Measurements from ENCODE around the gene PMEL. TPM values are rescaled to one million over a fixed set of nuclear protein-coding genes. Genes with fewer than 3 reads are reported as not detected.
"Not testable (repeated sequence)": the region's sequence is repeated elsewhere in the genome, so short reads cannot be mapped to it uniquely, and the experiment has no call there.

The PMEL gene
- total RNA-seq (2014; rRNA removed; shearing (Covaris generic); ENCODE audit: low replicate concordance) = 2.0 TPM in 1 of 2 replicates, not detected in the other

DNA sequence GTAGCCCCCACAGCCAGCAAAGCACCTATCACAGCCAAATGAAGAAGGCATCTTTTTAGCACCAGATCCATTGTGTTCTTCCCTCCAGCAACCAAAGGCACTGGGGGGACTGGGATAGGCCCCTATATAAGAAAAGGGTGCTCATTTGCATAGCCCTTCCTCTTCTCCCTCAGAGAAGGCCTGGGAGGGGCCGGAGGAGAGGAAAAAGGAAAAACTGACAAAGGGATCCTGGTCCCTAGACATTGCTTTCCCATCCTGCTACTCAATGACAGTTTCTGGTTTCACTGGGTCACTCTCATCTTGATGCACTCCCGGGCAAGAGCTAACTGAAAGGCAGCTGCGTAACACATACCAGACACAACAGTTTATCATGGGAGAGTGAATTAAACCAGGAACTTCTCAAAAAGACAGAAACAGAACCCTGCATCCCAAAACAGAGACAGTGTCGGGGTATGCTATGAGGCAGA is at the start of gene PMEL:
Gene PMEL, minus strand, starts transcription at position 102 of the 467 bp plus-strand sequence. Its CDS starts 31 bp downstream, at position 71.
- H3K4me3 ChIP-seq = peak within 1 kb of the TSS; percentile 86
- 0 out of 2 replicates have a peak, but pooled peaks cover 3% of the 10 kb centered on the region for H3K9me3 ChIP-seq
- no peak for DNase-seq

DNA sequence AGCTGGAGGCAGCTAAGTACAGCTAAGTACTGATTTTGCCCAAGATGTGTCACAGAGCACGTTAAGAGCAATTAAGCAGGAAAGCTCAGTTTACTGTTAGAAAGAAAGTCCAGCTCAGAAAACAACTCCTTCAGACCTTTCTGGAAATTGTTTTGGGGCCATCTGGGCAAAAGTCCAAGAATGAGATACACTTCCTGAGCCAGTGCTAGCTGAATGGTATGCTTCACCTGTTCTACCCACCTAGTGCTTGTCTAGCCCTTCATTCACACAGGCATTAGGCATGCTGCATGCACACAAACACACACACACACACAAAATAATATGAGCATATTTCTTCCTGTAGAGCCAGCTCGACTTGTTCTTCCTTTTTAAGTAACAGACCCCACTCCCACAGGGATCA is 48.4 kb upstream of the PMEL start:
- no peaks in the 10 kb centered on the region for H3K9me3 ChIP-seq
- H3K27me3 ChIP-seq = no peaks in the 10 kb centered on the region
- no peak overlapping the region for H3K4me3 ChIP-seq
- no peak for DNase-seq
- H3K36me3 ChIP-seq = no peaks in the 10 kb centered on the region

More for the DNA sequence above, at the start of gene PMEL:
- peaks cover 27% of the 10 kb centered on the region for H3K36me3 ChIP-seq
- no peaks in the 10 kb centered on the region for H3K27me3 ChIP-seq

DNA sequence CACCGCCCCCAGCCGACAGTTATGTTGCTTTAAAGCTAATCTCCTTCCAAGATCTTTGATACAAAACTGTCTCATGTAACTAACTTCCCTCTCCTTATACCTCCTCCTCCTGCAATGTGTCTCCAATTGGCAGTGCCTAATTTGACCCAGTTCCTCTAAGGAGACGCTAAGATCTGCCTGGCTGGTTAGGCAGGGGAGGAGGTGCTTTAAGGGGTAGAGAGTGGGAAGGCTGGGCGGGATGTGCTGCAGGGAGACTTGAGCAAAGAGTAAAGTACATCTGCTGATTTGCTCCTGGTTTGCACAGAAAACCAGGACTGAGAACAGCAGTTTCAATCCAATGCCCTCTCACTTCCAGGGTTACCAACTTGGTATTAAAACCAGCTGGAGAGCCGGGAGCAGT is 47.6 kb upstream of the PMEL start:
- H3K4me3 ChIP-seq = no peak overlapping the region
- H3K36me3 ChIP-seq = no peaks in the 10 kb centered on the region
- no peak for DNase-seq
- H3K27me3 ChIP-seq = no peaks in the 10 kb centered on the region
- H3K9me3 ChIP-seq = no peaks in the 10 kb centered on the region

DNA sequence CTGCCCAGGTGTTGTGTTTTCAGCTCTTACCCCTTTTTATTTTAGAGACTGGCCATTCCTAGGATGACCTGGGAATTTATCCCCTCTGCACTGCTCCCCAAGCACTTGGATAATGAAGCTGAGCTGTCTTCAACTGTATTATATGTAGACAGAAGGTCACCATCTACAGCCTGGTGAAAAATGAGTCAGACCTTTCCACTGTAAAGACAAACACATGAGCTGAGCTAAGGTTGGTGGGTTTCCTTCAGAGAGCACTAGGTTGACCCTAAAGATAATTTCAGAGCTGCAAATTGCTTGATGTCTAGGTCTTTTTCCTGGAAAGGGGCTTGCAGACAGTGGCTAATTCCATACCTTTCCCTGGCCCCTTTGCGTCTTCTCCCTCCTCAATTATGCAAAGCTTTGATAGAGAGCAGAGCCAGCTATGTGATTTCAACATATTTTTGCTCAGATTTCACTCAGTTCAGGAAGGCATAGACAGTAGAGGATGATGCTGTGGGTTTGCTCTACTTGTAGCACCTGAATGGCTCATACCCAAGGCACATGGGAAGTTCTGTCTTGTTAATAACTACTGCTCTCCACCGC is 45.8 kb upstream of the PMEL start:
- no peaks in the 10 kb centered on the region for H3K27me3 ChIP-seq
- no peak for DNase-seq
- no peak overlapping the region for H3K4me3 ChIP-seq
- no peaks in the 10 kb centered on the region for H3K9me3 ChIP-seq
- H3K36me3 ChIP-seq = no peaks in the 10 kb centered on the region

DNA sequence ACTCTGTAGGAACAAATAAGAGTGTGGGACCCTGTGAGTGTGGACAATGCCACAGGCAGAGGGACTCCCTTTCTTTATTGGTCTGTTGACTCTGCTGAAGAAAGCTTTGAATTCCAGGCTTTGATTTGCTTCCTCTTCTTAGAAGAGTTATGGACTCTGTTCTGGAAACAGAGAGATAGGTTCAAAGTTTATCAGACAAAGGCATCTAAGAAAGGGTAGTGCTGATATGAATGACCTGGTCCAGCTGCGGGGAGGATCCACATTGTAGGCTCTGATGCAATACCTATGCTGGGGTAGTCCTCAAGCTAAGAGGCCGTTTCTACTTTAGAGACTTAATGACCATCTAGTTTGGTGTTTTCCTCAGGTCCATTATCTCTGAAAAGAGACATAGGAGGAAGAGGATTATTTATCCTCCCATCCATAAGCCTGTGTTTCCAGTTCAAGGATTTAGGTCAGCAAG is 44.3 kb upstream of the PMEL start:
- Histone ChIP-seq H3K4me3 (no peak overlapping the region), H3K27me3 (no peaks in the 10 kb centered on the region)
- DNase-seq = no peak

DNA sequence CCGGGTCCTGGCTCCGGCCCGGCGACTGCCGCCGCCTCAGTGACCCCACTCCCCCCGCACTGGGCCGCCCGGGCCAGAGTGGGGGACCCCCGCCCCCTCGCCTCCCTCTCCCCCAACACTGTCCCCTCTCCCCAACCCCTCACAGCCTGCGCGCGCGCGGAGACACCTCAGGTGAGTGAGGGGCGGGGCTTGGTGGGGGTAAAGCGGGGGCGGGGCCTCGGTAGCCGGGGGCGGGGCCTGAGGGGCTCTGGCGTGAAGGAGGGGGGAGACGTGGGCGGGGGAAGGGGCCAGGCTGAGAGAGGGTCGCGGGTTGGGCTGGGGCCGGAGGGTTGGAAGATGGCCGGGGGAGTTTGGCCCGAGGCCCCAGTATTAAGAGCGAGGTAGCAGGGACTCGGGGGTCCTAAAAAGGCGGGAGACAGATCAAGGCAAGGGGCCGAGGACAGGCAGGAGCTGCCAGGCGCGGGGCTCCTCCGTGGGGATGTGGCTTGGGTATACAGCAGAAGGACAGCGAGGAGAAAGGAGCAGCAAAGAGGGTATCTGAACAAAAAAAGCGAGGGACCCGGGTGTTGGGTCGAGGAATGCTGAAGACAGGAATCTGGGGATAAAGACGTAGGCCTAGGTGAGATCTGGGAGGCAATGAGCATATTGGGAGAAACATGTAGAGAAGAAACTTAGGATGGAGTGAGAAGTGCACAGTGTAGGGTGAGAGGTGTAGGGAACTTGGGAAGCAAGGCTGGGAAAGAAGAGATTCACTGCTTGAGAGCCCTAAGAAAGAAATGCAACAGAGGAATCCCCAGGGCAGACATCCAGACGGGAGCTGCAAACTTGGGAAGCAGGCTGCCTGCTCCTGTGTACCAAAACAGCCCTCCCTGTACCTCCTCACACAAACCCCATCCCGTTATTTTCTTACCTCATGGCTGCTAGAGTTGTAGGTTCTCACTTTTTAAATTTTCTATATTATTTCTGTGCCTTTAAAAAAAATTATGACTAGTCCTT is 42.0 kb upstream of the PMEL start:
- DNase-seq = no peak
- H3K36me3 ChIP-seq = no peaks in the 10 kb centered on the region
- H3K4me3 ChIP-seq = peak overlapping the region; percentile 47
- H3K9me3 ChIP-seq = no peaks in the 10 kb centered on the region
- H3K27me3 ChIP-seq = no peaks in the 10 kb centered on the region

More for the DNA sequence above, 44.3 kb upstream of the PMEL start:
- Histone ChIP-seq H3K36me3 (no peaks in the 10 kb centered on the region), H3K9me3 (no peaks in the 10 kb centered on the region)

DNA sequence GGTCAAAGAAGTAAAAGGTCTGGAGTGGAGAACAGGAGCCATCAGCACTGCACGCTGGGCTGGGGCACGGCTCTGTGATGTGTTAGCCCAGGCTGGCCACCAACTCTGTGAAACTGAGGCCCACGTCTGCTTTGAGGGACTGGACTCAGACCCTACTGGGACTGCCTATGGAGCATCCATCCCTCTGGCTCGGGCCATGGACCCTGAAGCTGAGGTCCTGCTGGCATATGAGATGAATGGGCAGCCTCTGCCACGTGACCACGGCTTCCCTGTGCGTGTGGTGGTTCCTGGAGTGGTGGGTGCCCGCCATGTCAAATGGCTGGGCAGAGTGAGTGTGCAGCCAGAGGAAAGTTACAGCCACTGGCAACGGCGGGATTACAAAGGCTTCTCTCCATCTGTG is 38.4 kb upstream of the PMEL start:
- DNase-seq = no peak
- Histone ChIP-seq H3K27me3 (no peaks in the 10 kb centered on the region), H3K9me3 (no peaks in the 10 kb centered on the region), H3K4me3 (no peak overlapping the region), H3K36me3 (no peaks in the 10 kb centered on the region)

DNA sequence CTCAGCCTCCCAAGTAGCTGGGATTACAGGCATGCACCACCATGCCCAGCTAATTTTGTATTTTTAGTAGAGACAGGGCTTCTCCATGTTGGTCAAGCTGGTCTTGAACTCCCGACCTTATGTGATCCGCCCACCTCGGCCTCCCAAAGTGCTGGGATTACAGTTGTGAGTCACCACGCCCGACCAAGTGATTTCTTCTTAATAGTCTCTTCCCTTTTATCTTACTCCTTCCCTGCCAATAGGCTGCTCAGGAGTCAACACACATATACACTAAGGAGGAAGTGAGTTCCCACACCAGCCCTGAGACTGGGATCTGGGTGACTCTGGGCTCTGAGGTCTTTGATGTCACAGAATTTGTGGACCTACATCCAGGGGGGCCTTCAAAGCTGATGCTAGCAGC is 37.5 kb upstream of the PMEL start:
- H3K4me3 ChIP-seq, H3K27me3 ChIP-seq, H3K9me3 ChIP-seq, H3K36me3 ChIP-seq, DNase-seq: not testable (repeated sequence)

DNA sequence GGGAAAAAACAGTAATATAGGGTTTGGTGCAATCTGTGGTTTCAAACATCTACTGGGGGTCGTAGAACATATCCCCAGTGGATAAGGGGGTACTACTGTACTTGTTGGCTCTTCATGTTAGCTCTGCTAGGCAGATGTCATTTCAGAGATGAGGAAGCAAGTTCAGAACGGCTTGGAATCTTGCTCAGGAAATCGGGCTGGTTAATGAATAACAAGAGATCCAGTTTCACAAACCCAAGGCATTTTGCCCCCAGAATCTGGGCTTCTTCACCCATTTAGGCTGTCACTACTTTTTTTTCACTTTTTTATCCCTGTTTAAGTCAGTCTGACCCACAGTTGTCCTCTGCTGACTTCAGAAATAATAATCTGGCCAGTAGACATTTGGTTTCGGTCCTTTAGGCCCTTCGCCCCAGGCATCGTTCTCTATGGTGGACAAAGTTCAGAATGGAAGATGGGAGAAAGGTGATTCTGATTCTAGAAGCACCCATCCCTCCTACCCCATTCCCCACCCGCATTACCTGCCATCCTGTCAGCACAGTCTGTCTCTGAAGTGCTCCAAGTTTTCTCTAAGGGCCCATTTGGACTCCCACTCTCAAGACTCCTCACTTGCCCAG is 35.8 kb upstream of the PMEL start:
- no peak for DNase-seq
- no peaks in the 10 kb centered on the region for H3K36me3 ChIP-seq
- H3K27me3 ChIP-seq = no peaks in the 10 kb centered on the region
- no peak overlapping the region for H3K4me3 ChIP-seq
- no peaks in the 10 kb centered on the region for H3K9me3 ChIP-seq

DNA sequence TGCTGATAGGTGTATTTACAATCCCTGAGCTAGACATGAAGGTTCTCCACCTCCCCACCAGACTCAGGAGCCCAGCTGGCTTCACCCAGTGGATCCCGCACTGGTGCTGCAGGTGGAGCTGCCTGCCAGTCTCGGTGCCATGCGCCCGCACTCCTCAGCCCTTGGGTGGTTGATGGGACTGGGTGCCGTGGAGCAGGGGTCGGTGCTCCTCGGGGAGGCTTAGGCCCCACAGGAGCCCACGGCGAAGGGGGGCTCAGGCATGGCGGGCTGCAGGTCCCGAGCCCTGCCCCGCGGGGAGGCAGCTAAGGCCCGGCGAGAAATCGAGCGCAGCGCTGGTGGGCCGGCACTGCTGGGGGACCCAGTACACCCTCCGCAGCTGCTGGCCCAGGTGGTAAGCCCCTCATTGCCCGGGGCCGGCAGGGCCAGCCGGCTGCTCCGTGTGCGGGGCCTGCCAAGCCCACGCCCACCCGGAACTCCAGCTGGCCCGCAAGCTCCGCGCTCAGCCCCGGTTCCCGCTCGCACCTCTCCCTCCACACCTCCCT is 34.2 kb upstream of the PMEL start:
- DNase-seq, H3K4me3 ChIP-seq, H3K36me3 ChIP-seq, H3K9me3 ChIP-seq, H3K27me3 ChIP-seq: not testable (repeated sequence)

DNA sequence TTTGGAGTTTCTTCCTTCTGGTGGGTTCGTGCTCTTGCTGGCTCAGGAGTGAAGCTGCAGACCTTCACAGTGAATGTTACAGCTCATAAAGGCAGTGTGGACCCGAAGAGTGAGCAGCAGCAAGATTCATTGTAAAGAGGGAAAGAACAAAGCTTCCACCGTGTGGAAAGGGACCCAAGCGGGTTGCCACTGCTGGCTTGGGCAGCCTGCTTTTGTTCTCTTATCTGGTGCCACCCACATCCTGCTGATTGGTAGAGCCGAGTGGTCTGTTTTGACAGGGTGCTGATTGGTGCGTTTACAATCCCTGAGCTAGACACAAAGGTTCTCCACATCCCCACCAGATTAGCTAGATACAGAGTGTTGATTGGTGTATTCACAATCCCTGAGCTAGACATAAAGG is 33.7 kb upstream of the PMEL start:
- not testable (repeated sequence) for H3K36me3 ChIP-seq, H3K9me3 ChIP-seq, H3K27me3 ChIP-seq, DNase-seq, H3K4me3 ChIP-seq

DNA sequence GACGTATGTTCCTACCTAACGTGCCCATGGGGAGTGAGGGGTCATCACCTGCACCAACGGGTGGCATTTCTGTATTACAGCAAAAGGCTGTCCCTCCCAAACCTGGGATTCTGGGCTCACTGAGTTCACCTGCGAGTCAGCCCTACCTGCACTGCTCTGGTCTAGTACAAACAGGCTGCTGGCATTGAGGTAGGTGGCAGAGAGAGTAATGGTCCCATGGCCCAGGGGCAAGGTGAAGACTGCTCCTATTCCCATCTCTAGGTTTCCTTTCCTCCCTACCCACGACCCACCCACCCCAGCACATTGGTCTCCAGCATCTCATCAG is 31.7 kb upstream of the PMEL start:
- Histone ChIP-seq H3K27me3 (no peaks in the 10 kb centered on the region), H3K4me3 (peak overlapping the region; percentile 70), H3K36me3 (peaks cover 12% of the 10 kb centered on the region), H3K9me3 (no peaks in the 10 kb centered on the region)
- no peak for DNase-seq

DNA sequence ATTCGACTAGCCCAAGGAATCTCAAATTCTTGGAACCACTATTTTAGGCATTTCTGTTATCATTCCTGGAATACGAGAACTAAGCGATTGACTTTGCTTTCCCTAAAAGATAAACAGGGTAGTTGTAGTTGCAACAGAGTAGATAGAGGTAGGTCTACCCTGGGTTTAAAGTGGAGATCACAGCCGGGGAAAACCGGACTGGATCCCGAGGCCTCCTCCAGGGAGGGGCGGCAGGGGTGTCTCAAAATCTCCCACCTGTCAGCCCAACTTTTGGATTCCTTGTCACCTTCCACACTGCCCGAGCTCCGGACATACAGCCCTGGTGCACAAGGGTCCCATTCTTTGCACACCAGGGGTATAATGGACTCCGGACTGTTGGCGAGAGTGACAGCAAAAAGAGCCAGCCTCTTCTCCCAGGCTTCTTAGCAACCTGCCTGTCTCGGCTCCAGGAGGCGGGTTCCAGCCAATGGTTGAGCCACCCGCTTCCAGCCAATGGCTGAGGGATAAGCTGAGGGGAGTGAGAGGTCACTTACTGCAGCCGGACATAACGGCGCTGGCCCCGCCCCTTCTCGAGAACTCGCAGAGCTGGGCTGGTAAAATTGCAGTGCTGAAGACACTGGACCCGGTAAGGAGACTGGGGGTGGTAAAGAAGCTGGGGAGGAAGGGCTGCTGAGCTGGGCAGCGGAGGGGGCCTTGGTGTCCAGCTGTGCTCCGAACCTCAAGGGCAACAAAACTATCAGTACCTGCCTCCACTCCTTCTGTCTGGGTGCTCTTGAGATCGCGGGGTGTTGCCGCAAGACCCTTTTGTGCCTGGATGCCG is 31.1 kb upstream of the PMEL start, which contains the start of gene SUOX:
Gene SUOX, plus strand, starts transcription at position 562 of the 820 bp plus-strand sequence. CDS start 4,946 bp downstream, outside the sequence.
- Histone ChIP-seq H3K9me3 (no peaks in the 10 kb centered on the region), H3K27me3 (no peaks in the 10 kb centered on the region), H3K36me3 (peaks cover 18% of the 10 kb centered on the region), H3K4me3 (peak within 1 kb of the TSS; percentile 70)
- peak; percentile 98 for DNase-seq

DNA sequence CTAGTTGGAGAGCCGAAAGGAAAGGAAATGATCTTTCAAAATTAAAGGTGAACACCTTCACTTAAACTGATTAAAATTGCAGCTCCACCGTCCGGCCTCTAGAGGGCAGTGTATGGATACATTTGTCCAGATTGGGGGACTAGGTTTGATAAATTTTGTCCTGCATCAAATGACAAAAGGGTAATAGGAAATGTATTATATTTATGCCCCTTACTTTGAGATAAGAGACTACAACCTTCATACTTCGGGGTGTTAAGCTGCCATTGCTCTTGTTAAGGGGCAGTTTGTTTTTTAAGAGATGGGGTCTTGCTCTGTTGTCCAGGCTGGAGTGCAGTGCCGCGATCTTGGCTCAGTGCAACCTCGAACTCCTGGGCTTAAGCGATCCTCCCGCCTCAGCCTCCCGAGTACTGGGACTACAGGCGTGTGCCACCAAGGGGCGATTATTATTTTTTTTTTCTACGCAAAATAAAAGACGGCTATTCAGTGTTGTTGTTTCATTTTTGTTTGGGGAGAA is 30.4 kb upstream of the PMEL start:
- peak overlapping the region; percentile 70 for H3K4me3 ChIP-seq
- H3K27me3 ChIP-seq = no peaks in the 10 kb centered on the region
- peaks cover 21% of the 10 kb centered on the region for H3K36me3 ChIP-seq
- H3K9me3 ChIP-seq = no peaks in the 10 kb centered on the region
- peak; percentile 34 for DNase-seq

DNA sequence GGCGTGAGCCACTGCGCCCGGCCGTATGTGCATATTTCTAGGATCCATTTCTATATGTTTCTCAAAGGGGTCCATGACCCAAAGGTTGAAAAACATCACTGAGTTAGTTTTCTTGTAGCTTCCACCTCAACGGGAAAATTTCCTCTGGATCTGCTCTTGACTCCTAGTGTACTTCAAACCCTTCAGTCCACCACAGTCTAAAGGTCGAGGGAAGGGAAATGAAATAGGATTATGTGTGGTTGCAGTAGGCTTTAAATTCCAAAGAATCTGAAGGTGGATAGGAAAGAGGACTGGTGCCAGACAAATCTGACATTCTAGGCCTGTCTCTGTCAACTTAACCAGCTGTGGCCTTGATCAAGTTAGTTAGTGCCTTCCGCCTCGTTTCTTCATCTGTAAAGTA is 29.5 kb upstream of the PMEL start:
- Histone ChIP-seq H3K9me3 (no peaks in the 10 kb centered on the region), H3K27me3 (no peaks in the 10 kb centered on the region), H3K36me3 (peaks cover 29% of the 10 kb centered on the region), H3K4me3 (no peak overlapping the region)
- DNase-seq = no peak

All from MG63 (cell line).